Measurements from ENCODE around the gene SLIT1.

Gene SLIT1

GRCh38 chr10:97136756-97137155 is 49.0 kb downstream of the SLIT1 start:
- DNase-seq: no peak

DNA sequence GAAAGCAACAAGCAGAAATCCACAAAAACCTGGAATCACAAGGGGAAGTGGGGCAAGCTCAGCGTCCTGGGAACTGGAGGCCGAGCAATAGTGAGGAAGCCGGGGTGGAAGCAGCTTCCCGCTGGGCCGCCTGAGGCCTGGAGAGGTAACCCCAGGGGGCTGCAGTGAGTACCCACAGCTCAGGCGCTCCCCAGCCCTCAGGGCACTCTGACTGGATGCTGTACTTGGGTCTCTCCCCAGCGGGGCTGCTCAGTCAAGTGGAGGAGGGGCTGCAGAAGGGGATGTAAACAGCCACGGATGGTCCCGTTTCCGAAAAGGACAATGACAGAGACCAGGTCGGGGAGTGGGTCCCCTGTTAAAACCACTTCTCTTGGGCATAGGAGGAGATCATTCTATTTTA is 50.3 kb downstream of the SLIT1 start:
- no peak for DNase-seq

DNA sequence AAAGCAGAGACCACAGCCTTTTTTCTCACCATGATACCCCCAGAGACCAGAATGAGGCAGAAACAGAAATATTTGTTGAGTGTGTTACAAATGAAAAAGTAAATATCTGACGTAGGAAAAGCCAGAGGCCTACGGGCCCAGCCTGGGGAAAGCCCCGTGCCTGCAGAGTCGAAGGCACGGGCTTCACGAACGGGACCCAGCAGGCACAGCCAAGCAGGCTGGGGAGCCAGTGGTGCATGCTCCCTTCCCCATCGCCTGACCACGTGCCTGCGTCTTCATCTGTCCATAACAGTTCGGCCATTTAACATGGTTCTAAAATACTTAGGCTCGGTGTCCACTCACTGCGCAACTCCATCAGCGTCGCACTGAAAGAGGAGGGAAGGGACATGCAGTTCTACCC is 50.8 kb downstream of the SLIT1 start:
- DNase-seq: no peak

- DNase-seq: no peak
Observed at GRCh38 chr10:97134110-97134509, 51.6 kb downstream of the SLIT1 start.

DNA sequence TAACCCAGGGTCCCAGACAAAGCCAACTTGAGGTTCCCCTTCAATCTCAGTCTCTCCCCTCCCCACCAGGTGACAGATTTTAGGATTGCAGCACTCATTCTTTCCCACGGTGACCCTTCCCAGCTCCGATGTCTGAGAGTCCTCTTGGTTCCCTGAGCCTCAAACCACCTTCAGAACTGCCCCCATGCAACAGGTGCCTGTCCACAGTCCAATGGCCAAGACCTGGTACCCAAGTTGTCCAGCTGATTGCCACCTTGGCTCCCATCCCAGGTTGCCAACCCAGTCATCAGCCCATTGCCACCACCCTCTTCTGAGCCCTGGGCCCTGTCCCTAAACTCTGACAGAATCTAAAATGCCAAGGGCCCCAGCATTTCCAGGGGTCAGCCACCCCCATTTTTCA is 53.5 kb downstream of the SLIT1 start:
- DNase-seq: no peak

- DNase-seq: no peak
Observed at GRCh38 chr10:97131666-97132065, 54.1 kb downstream of the SLIT1 start.

DNA sequence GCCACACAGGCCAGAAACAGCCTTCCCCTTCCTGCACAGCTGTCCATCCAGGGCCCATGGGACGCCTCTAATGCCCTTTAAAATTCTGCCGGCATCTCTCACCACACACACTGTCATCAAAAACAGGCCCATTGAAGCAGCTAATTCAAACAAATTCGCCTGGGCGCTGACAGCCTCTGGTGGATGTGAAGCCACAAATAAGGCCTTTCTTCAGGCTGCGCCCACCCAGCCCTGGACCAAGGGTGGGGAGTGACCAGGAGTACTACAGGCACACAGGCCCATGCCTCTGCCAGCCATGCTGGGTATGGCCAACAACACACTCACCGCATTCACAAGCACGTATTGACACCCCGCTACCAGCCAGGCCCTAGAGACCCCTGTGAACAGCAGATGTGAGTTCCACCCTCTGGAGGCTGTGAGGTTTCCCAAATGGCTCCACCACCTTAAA is 54.6 kb downstream of the SLIT1 start:
- DNase-seq: no peak

DNA sequence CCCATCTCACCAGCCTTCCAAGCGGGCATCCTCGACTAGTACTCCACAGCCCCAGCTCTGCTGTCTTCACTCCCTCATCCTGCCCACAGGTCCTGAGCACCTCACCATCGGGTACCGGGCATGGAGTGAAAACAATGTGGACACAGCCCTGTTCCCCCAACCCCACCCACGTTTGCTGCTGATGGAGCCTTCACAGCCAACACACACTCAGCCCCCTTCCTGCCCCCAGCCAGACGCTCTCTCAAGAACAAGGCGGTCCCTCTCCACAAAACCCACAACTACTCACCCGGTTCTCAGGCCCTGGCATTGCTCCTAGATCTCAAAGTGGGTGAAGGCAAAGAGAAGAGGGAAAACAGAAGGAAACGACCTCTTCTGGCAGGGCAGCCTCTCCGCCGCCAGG is 56.1 kb downstream of the SLIT1 start:
- peak; percentile 11 for DNase-seq

- DNase-seq: no peak
Observed at GRCh38 chr10:97128516-97129154, 57.1 kb downstream of the SLIT1 start.

GRCh38 chr10:97128039-97128492 is 57.7 kb downstream of the SLIT1 start:
- no peak for DNase-seq

- DNase-seq: no peak
Observed at GRCh38 chr10:97127509-97127908, 58.2 kb downstream of the SLIT1 start.

- DNase-seq: no peak
Observed at GRCh38 chr10:97124211-97124610, 61.5 kb downstream of the SLIT1 start.

DNA sequence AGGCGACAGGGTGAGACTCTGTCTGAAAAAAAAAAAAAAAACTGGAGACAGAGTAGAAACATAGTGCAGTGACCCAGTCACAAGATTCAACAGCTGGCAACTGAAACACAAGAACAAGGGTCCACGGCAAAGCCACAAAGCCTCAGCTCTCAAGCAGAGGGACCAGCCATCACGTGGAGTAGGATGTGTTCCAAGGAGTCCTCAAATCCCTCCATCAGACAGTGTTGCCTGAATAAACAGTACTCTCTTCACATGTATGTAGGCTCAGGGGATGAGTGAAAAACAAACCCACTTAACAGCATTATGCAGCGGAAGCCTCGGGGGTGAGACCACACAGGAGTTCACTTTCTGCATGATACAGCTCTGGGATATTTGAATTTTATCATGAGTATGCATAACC is 62.0 kb downstream of the SLIT1 start:
- DNase-seq: no peak

DNA sequence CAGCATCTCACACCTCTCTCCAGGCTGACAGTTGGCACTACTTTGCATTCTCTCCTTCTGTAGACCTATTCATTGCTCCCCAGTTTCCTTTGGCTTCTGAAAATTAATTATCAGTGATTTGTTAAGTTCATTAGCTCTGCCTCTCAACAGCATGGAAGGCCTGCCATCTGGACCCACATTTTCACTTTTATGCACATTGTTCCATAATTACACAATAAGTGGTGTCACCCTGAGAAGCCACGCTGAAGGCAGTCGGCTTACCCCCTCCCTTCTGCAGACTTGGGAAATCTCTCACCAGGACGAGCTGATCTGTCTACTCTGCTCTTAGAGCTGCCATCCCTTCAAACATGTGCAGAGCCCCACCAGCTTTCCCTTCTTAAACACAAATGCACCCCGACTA is 64.7 kb downstream of the SLIT1 start:
- no peak for DNase-seq

GRCh38 chr10:97120370-97120769 is 65.4 kb downstream of the SLIT1 start:
- DNase-seq: no peak

DNA sequence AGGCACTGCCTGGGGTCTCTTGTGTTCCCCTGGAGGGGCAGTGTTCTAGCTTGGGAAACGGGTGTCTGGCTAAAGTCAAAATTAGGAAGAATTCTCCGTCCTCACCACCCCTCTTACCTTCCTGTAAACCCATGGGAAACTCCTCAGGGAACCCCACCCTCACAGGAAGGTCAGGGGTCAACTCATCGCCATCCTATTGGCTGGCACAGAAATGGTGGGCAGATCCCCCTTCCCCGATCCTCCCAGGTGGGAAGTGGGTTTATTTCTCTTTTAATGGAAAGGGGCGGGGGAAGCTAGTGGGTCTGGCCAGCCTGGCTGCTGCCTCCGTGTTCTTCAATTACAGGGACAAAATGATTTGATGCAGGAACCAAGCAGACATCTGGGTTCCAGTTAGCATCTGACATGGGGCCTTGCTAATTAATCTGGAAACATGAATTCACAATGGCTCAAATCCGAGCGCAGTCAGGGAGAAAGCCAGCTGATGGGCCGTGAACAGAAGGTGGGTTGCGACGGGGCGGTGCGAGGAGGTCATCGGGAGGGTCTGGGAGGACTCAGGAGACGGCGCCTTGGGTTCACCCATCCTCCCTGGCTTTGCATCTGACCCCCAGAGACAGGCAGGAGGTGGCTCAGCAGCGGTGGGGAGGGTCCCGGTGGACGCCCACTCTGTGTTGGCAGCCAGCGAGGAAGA is 66.6 kb downstream of the SLIT1 start:
- no peak for DNase-seq

- peak; percentile 1 for DNase-seq
Observed at GRCh38 chr10:97117372-97117771, 68.4 kb downstream of the SLIT1 start.

- DNase-seq: no peak
Observed at GRCh38 chr10:97116462-97117162, 69.1 kb downstream of the SLIT1 start.

DNA sequence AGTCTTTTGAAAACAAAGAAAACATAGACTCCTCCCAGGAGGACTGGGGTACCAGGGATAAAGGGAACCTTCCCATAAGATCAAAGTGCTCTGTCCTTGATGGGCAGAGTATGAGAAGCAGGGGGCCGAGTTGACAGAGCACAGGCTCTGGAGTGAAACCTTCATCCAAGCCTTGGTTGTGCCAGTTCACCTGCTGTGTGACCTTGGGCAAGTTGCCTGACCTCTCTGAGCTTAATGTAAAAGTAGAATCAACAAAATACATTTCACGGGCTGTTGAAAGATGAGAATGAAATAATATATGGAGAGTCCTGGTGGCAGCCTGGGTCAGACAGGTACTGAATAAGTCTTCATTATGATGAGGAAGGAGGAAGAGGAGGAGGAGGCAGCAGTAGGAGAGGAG is 69.9 kb downstream of the SLIT1 start:
- DNase-seq: no peak

DNA sequence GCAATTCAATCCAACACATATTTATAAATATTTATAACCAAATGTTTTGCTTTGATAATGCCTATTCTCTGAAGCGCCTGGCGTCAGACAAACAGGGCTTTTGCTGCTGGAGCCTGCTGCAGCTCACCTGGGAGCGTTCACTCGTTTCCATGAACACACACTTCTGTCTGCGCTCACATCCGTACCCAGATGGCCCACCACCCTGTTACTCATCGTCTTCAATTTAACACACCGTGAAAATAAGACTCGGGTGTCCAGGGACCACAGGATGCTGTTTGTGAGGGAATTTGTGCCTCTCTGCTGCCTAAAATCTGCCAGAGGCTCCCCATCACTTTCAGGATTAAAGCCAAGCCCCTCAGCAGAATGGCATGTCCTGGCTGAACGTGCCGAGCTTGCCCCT is 74.1 kb downstream of the SLIT1 start:
- no peak for DNase-seq

GRCh38 chr10:97109547-97109946 is 76.2 kb downstream of the SLIT1 start:
- DNase-seq: no peak

GRCh38 chr10:97107551-97107950 is 78.2 kb downstream of the SLIT1 start:
- DNase-seq: no peak

DNA sequence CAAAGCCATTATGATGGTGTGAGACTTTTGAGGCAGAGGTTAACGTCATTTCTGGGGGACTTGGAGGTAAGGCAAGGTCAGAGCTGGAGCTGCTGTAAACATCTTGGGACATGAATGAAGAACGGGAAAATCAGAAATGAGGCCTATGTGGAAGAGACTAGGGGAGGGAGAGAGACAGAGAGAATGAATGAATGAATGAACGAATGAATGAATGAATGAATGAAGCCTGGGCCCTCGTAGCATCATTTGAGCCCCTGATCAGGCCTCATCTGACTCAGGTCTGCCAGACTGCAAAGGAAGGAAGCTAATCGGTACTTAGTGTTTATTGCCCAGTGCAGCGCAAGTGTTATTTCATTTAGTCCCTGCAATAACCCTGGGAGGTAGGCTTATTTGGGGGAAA is 79.6 kb downstream of the SLIT1 start:
- no peak for DNase-seq

DNA sequence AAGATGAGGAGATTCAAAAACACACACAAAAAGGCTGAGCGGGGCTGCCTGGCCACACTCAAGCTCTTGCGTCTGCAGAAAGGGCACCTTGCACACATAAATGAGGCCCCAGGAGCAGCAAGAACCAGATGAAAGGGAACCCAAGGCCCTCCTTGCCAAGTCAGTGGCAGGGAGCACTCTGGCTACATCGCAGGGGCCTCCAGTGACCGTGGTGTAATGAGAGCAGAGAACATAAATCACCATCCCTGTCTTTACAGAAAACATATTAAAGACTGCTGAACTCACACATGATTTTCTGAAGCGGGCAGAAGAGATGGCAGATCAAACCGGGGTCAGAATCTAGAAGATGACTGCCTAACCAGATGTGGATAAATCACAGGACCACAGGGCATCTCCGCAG is 80.5 kb downstream of the SLIT1 start:
- no peak for DNase-seq

Data from inflammatory macrophage treated with lipopolysaccharide for 4 hours (primary cell).